GM12878 (cell line): ENCODE results near the gene MAGI2. TPM values are rescaled to one million over a fixed set of nuclear protein-coding genes. Genes with fewer than 3 reads are reported as not detected.

Experiments used
- ATAC-seq: fragments of 200-7000 bp; cut with Tn5 transposase; 3 replicates; pipeline ENCODE4 v1.9.1; 2020; ENCODE audit warnings: mild to moderate bottlenecking, moderate library complexity
- BruUV-seq: library from RNA; stranded (reverse); fragments of 400-500 nt; replicated peaks from 2 replicates; lab custom pipeline; 2021; lab: Mats Ljungman, UMichigan
- CTCF ChIA-PET: fragments of 300-600 bp; sonication (Branson Sonifier 250); formaldehyde crosslinking; extraction: SDS; loops from one replicate; lab custom pipeline; 2021; ENCODE audit warnings: inconsistent platforms; lab: Yijun Ruan, JAX
- POLR2A ChIA-PET: fragments of 350-600 bp; formaldehyde crosslinking; extraction: SDS; loops from one replicate; lab custom pipeline; 2021; ENCODE audit warnings: inconsistent platforms; lab: Charles Lee
- RAD21 ChIA-PET: fragments of 300-600 bp; sonication (Branson Sonifier 250); formaldehyde crosslinking; loops from one replicate; lab custom pipeline; 2023; ENCODE audit warnings: antibody characterized with exemption; ENCODE audit not compliant: unreplicated experiment; lab: Charles Lee
- SMC1A ChIA-PET: fragments of 300-600 bp; sonication (Branson Sonifier 250); formaldehyde crosslinking; loops from one replicate; lab custom pipeline; 2023; ENCODE audit not compliant: unreplicated experiment, uncharacterized antibody; lab: Charles Lee
- DNase-seq: peaks from one replicate; pipeline ENCODE4 v3.0.0-alpha.2; 2011; ENCODE audit warnings: low read depth, low spot score
- FAIRE-seq: peaks from 3 replicates; lab custom pipeline; 2011; peaks lifted over from hg19 to GRCh38; lab: Jason Lieb, UNC
- H2AFZ ChIP-seq: 2 replicates; pipeline ENCODE4 v1.6.0; 2011; ENCODE audit warnings: low read depth, low read length, control low read depth; ENCODE audit not compliant: control insufficient read depth
- H3K27ac ChIP-seq: 2 replicates; pipeline ENCODE4 v1.5.1; 2011; ENCODE audit warnings: control low read depth; ENCODE audit not compliant: control insufficient read depth, insufficient read depth
- H3K27me3 ChIP-seq, 2 experiments: replicated peaks in 1 of 2; 2 replicates each; pipeline versions ENCODE4 v1.6.0 to v1.6.1; 2011; ENCODE audit warnings: low read length in 1 of 2; ENCODE audit not compliant: control insufficient read depth in 2 of 2, insufficient read depth in 2 of 2
- H3K36me3 ChIP-seq, 2 experiments: 2 replicates each; pipeline ENCODE4 v1.5.1; 2011; ENCODE audit warnings: low read length in 1 of 2; ENCODE audit not compliant: control insufficient read depth in 2 of 2, insufficient read depth in 2 of 2
- H3K4me1 ChIP-seq: 2 replicates; pipeline ENCODE4 v1.6.1; 2011; ENCODE audit warnings: mild to moderate bottlenecking, low read length, moderate library complexity, mixed read lengths; ENCODE audit not compliant: control insufficient read depth, insufficient read depth
- H3K4me2 ChIP-seq: 2 replicates; pipeline ENCODE4 v1.6.0; 2011; ENCODE audit warnings: control low read depth; ENCODE audit not compliant: control insufficient read depth, insufficient read depth
- H3K4me3 ChIP-seq: fragments of 200-600 bp; sonication (generic); 2 replicates; pipeline ENCODE4 v1.5.1; 2016
- H3K79me2 ChIP-seq: 2 replicates; pipeline ENCODE4 v1.6.0; 2011; ENCODE audit warnings: low read length; ENCODE audit not compliant: control insufficient read depth, insufficient read depth
- H3K9ac ChIP-seq: 2 replicates; pipeline ENCODE4 v1.8.0; 2011; ENCODE audit warnings: low read length, control low read depth, mixed read lengths; ENCODE audit not compliant: control insufficient read depth, insufficient read depth
- H3K9me3 ChIP-seq: replicated peaks from 3 replicates; pipeline ENCODE4 v1.5.1; 2011; ENCODE audit warnings: mild to moderate bottlenecking, low read length; ENCODE audit not compliant: control insufficient read depth, insufficient read depth
- H4K20me1 ChIP-seq: 2 replicates; pipeline ENCODE4 v1.6.0; 2011; ENCODE audit not compliant: control insufficient read depth, insufficient read depth
- ATF7 ChIP-seq: fragments of 450-650 bp; IDR thresholded peaks from 2 replicates; pipeline ENCODE4 v1.6.1; 2016; ENCODE audit warnings: low read depth, mild to moderate bottlenecking
- BRCA1 ChIP-seq: IDR thresholded peaks from 2 replicates; pipeline ENCODE4 v1.6.1; 2011; ENCODE audit warnings: low read depth, low read length, improper control_type of control experiment
- CEBPB ChIP-seq, 2 experiments: fragments of 150-350 bp in 1 of 2; IDR thresholded peaks; 2 replicates each; pipeline ENCODE4 v1.6.1; 2012 to 2014; ENCODE audit warnings: low read depth in 2 of 2, low read length in 2 of 2, borderline replicate concordance in 1 of 2, inconsistent platforms in 1 of 2
- JUNB ChIP-seq: IDR thresholded peaks from 2 replicates; pipeline ENCODE4 v1.6.1; 2016; ENCODE audit warnings: antibody characterized with exemption, mild to moderate bottlenecking
- KAT2A ChIP-seq: conservative IDR thresholded peaks from 2 replicates; pipeline ENCODE4 v1.6.1; 2011; ENCODE audit warnings: low read depth, low read length; ENCODE audit not compliant: control insufficient read depth
- NR2C1 ChIP-seq: fragments of 450-650 bp; IDR thresholded peaks from 2 replicates; pipeline ENCODE4 v1.6.1; 2017; ENCODE audit warnings: antibody characterized with exemption, mild to moderate bottlenecking, moderate library complexity
- SMC3 ChIP-seq: IDR thresholded peaks from 2 replicates; pipeline ENCODE4 v1.6.1; 2011; ENCODE audit warnings: low read length, improper control_type of control experiment, borderline replicate concordance
- USF2 ChIP-seq: IDR thresholded peaks from 2 replicates; pipeline ENCODE4 v1.6.1; 2011; ENCODE audit warnings: low read depth, low read length, improper control_type of control experiment, borderline replicate concordance
- WGBS: methylation state at CpG from one replicate; pipeline ENCODE4 v1.1.6; 2016; ENCODE audit warnings: low lambda C conversion rate; ENCODE audit not compliant: insufficient replicate concordance, insufficient coverage; ENCODE audit errors: missing lambda C conversion rate; 5-methylcytosine and 5-hydroxymethylcytosine counted together
- in situ Hi-C: fragments of 300-500 bp; cut with MboI; formaldehyde crosslinking; loops from 9 replicates; pipeline ENCODE4 v1.14.3; 2018; ENCODE audit warnings: mixed read lengths
- intact Hi-C: fragments of 100-400 bp; cut with micrococcal nuclease; formaldehyde crosslinking; loops from one replicate; pipeline ENCODE4 v1.14.2; 2022; ENCODE audit not compliant: unreplicated experiment
- polyA plus RNA-seq, 11 experiments: library from polyadenylated mRNA; depleted of rRNA in 4 of 11; unstranded in 6 of 11; stranded (reverse) in 5 of 11; fragments of >200 nt; fragmentation: Nextera tagmentation in 4 of 11; fragmentation: Illumina TruSeq in 1 of 11; extraction: Ambion mirVana in 4 of 11; extraction: Trizol in 1 of 11; gene quantifications; 1 replicate in 1 of 11; 2 replicates in 10 of 11; pipeline versions ENCODE4 v1.2.1 to v1.2.3, GENCODE V29; 2011 to 2016; ENCODE audit warnings: inconsistent platforms in 2 of 11, missing spikeins in 2 of 11, low read depth in 1 of 11
- total RNA-seq, 4 experiments: library from RNA; depleted of rRNA in 3 of 4; stranded (reverse); fragments of >200 nt in 3 of 4; fragmentation: Illumina TruSeq in 1 of 4; extraction: Trizol in 1 of 4; gene quantifications; 2 replicates each; pipeline versions ENCODE4 v1.2.1 to v1.2.3, GENCODE V29; 2013 to 2021

The MAGI2 gene
- total and polyA plus RNA-seq, 10 of the 15 experiments (the other 5 are each of a cell fraction or from before 2014, with no cell fraction given) = 0.01 to 0.31 (median 0.05) TPM; not detected in 2

DNA sequence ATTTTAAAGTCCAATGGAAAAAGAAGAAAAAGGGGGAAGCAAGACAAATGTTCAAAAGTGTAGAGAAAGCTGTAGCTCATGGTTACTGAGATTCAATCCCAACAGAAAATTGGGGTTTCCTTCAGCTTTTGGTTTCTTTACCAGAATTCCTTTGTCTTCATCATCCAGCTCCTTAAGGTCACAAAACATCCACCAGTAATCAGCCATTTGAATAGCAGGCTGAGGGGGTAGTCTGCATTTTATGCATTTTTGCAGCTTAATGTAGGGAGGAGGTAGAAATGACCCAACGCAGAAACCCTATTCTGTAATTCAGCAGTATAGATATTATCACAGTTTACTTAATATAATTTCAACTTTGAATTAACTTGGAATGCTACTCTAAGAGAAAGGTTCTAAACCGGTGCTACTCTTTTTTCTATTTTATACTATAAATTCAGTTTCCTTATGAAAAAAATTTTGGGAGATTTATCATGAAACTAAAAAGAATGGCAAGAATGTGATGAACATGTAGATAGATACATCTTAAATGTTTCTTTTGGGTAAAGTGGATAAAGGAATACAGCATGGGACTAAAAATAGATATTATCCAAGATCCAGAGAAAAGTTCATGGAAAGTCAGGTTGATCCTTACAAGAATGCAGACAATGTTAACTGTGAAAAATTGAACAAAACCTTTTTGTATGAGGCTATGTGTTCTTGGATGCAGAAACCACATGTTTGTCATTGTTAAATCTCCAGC, 1058.0 kb downstream of the MAGI2 start (continued):
- TF ChIP-seq USF2 (no peak), JUNB (no peak), NR2C1 (no peak), KAT2A (no peak)
- TF ChIP-seq, all 136 proteins: peak for 0

- in situ Hi-C loops = no loop called here
- intact Hi-C loops = no loop called here
- SMC1A ChIA-PET = no interaction called here
- POLR2A ChIA-PET = no interaction called here
- no peaks in the 10 kb centered on the region for H3K79me2 ChIP-seq
- no peaks in the 10 kb centered on the region for H3K36me3 ChIP-seq
- no peak overlapping the region for H3K4me2 ChIP-seq
- 0% methylated on average over 4 of the region's 4 CpGs for WGBS
- ATAC-seq = no peak
- H3K9ac ChIP-seq = no peak overlapping the region
- RAD21 ChIA-PET = no interaction called here
- no peak overlapping the region for H3K27ac ChIP-seq
- TF ChIP-seq SMC3 (no peak), ATF7 (no peak), CEBPB (IDR thresholded peaks at IDR 0.05; ENCODE audit: borderline replicate concordance in 1 of 2, low read depth in 2 of 2, low read length in 2 of 2) (no peak), BRCA1 (no peak)
- TF ChIP-seq, all 136 proteins: peak for 0
- CTCF ChIA-PET = no interaction called here
- H3K4me3 ChIP-seq = no peak overlapping the region
- H3K9me3 ChIP-seq = no peaks in the 10 kb centered on the region
- no peaks in the 10 kb centered on the region; a peak in 1 of 4 replicates for H3K27me3 ChIP-seq
- BruUV-seq = no TSS peak
- DNase-seq (no peak), FAIRE-seq (no peak)
- H4K20me1 ChIP-seq = no peaks in the 10 kb centered on the region
- H3K4me1 ChIP-seq = no peaks in the 10 kb centered on the region
- no peak overlapping the region for H2AFZ ChIP-seq
Observed at GRCh38 chr7:78389022-78389421, 1064.4 kb downstream of the MAGI2 start.
